ENCODE results near the gene SUN5.
"Not testable (repeated sequence)": the region's sequence is repeated elsewhere in the genome, so short reads cannot be mapped to it uniquely, and the experiment has no call there.

SUN5 gene

GRCh38 chr20:32977281-32978008 is 26.8 kb downstream of the SUN5 start:
- DNase-seq (ENCODE audit: low spot score), result no peak

- no peak for DNase-seq (ENCODE audit: low spot score)
Measured at GRCh38 chr20:32976746-32977145, 27.5 kb downstream of the SUN5 start.

- DNase-seq (ENCODE audit: low spot score), result no peak
Measured at GRCh38 chr20:32975698-32976674, 28.2 kb downstream of the SUN5 start.

- DNase-seq (ENCODE audit: low spot score), result not testable (repeated sequence)
Measured at GRCh38 chr20:32975121-32975520, 29.1 kb downstream of the SUN5 start.

GRCh38 chr20:32974204-32975064 is 29.8 kb downstream of the SUN5 start:
- not testable (repeated sequence) for DNase-seq (ENCODE audit: low spot score)

GRCh38 chr20:32973077-32973717 is 31.0 kb downstream of the SUN5 start:
- no peak for DNase-seq (ENCODE audit: low spot score)

GRCh38 chr20:32972181-32973076 is 31.8 kb downstream of the SUN5 start:
- peak; percentile 79 for DNase-seq (ENCODE audit: low spot score)

GRCh38 chr20:32971703-32972161 is 32.5 kb downstream of the SUN5 start:
- DNase-seq (ENCODE audit: low spot score), result no peak

GRCh38 chr20:32970973-32971300 is 33.3 kb downstream of the SUN5 start:
- no peak for DNase-seq (ENCODE audit: low spot score)

- no peak for DNase-seq (ENCODE audit: low spot score)
Measured at GRCh38 chr20:32970115-32970972, 33.9 kb downstream of the SUN5 start.

- no peak for DNase-seq (ENCODE audit: low spot score)
Measured at GRCh38 chr20:32969356-32970114, 34.7 kb downstream of the SUN5 start.

- DNase-seq (ENCODE audit: low spot score), result no peak
Measured at GRCh38 chr20:32968478-32969241, 35.6 kb downstream of the SUN5 start.

GRCh38 chr20:32967961-32968457 is 36.2 kb downstream of the SUN5 start:
- DNase-seq (ENCODE audit: low spot score), result no peak

GRCh38 chr20:32966881-32967781 is 37.1 kb downstream of the SUN5 start:
- DNase-seq (ENCODE audit: low spot score), result no peak

- no peak for DNase-seq (ENCODE audit: low spot score)
Measured at GRCh38 chr20:32966382-32966781, 37.9 kb downstream of the SUN5 start.

- no peak for DNase-seq (ENCODE audit: low spot score)
Measured at GRCh38 chr20:32965581-32966373, 38.5 kb downstream of the SUN5 start.
